DLD1 (cell line): ENCODE results near the gene CAPN2.
"Not testable (repeated sequence)": the region's sequence is repeated elsewhere in the genome, so short reads cannot be mapped to it uniquely, and the experiment has no call there.

Experiments used
- in situ Hi-C: cut with HindIII; loops from 2 replicates; pipeline ENCODE4 v1.10.0; 2017; ENCODE audit warnings: low sequenced_read_pairs

Gene CAPN2

GRCh38 chr1:223716302-223716862 is 4.0 kb downstream of the CAPN2 start:
- in situ Hi-C loops: no loop called here

- in situ Hi-C loops: no loop called here
Observed at GRCh38 chr1:223717123-223717522, 4.8 kb downstream of the CAPN2 start.

GRCh38 chr1:223717695-223718363 is 5.5 kb downstream of the CAPN2 start:
- in situ Hi-C loops: no loop called here

- in situ Hi-C loops: no loop called here
Observed at GRCh38 chr1:223718850-223719249, 6.5 kb downstream of the CAPN2 start.

GRCh38 chr1:223720971-223721591 is 8.7 kb downstream of the CAPN2 start:
- in situ Hi-C loops: no loop called here

GRCh38 chr1:223721658-223722607 is 9.6 kb downstream of the CAPN2 start:
- in situ Hi-C loops: no loop called here

- in situ Hi-C loops: no loop called here
Observed at GRCh38 chr1:223723351-223723904, 11.1 kb downstream of the CAPN2 start.

- in situ Hi-C loops: no loop called here
Observed at GRCh38 chr1:223724376-223724775, 12.0 kb downstream of the CAPN2 start.

GRCh38 chr1:223725578-223725977 is 13.2 kb downstream of the CAPN2 start:
- in situ Hi-C loops: no loop called here

GRCh38 chr1:223726380-223727001 is 14.2 kb downstream of the CAPN2 start:
- in situ Hi-C loops: no loop called here

GRCh38 chr1:223727541-223727940 is 15.2 kb downstream of the CAPN2 start:
- in situ Hi-C loops: no loop called here

GRCh38 chr1:223729906-223730305 is 17.6 kb downstream of the CAPN2 start:
- in situ Hi-C loops: no loop called here

GRCh38 chr1:223730479-223731132 is 18.3 kb downstream of the CAPN2 start:
- in situ Hi-C loops: no loop called here

GRCh38 chr1:223731133-223731770 is 18.9 kb downstream of the CAPN2 start:
- in situ Hi-C loops: no loop called here

GRCh38 chr1:223732993-223733798 is 20.9 kb downstream of the CAPN2 start:
- in situ Hi-C loops: no loop called here

- in situ Hi-C loops: no loop called here
Observed at GRCh38 chr1:223733898-223734852, 21.8 kb downstream of the CAPN2 start.

- in situ Hi-C loops: not testable (repeated sequence)
Observed at GRCh38 chr1:223736638-223737037, 24.3 kb downstream of the CAPN2 start.

GRCh38 chr1:223737342-223737741 is 25.0 kb downstream of the CAPN2 start:
- in situ Hi-C loops: no loop called here
